ENCODE data around the gene UST. TPM values are rescaled to one million over a fixed set of nuclear protein-coding genes. Genes with fewer than 3 reads are reported as not detected.

UST gene
- total RNA-seq, 1 donor from 2014 or later = 5.2 TPM

DNA sequence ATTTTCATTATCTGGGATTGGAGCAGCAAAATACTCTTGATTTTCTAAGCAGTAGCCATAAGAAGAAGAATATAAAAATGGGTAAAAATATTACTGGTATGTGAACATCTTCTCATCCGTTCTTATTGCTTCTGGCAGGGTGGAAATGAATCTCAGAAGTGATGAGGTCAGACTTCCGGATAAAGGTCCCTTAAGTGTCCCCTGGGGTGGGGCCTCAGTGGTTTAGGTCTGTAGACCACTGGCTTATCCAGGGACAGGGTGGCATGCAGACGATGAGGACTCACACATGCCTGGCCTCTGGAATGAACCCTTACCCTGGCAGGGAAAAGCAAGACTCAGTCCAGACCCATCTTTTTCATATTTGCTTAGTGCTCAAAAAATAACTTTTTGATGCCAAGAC lies 143.3 kb downstream of the UST start:
- Histone ChIP-seq H3K36me3 (ENCODE audit: control insufficient read depth, insufficient read depth, low read length) (no peaks in the 10 kb centered on the region), H3K27me3 (ENCODE audit: control insufficient read depth, insufficient read depth, low read length) (no peaks in the 10 kb centered on the region), H3K4me3 (ENCODE audit: low read depth, low read length) (no peak overlapping the region)
- TF ChIP-seq, protein P1, sequence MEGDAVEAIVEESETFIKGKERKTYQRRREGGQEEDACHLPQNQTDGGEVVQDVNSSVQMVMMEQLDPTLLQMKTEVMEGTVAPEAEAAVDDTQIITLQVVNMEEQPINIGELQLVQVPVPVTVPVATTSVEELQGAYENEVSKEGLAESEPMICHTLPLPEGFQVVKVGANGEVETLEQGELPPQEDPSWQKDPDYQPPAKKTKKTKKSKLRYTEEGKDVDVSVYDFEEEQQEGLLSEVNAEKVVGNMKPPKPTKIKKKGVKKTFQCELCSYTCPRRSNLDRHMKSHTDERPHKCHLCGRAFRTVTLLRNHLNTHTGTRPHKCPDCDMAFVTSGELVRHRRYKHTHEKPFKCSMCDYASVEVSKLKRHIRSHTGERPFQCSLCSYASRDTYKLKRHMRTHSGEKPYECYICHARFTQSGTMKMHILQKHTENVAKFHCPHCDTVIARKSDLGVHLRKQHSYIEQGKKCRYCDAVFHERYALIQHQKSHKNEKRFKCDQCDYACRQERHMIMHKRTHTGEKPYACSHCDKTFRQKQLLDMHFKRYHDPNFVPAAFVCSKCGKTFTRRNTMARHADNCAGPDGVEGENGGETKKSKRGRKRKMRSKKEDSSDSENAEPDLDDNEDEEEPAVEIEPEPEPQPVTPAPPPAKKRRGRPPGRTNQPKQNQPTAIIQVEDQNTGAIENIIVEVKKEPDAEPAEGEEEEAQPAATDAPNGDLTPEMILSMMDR (IDR thresholded peaks at IDR 0.05; ENCODE audit: insufficient read depth, low read length, poor library complexity, severe bottlenecking) = no peak
- DNase-seq (ENCODE audit: low read depth) = no peak

DNA sequence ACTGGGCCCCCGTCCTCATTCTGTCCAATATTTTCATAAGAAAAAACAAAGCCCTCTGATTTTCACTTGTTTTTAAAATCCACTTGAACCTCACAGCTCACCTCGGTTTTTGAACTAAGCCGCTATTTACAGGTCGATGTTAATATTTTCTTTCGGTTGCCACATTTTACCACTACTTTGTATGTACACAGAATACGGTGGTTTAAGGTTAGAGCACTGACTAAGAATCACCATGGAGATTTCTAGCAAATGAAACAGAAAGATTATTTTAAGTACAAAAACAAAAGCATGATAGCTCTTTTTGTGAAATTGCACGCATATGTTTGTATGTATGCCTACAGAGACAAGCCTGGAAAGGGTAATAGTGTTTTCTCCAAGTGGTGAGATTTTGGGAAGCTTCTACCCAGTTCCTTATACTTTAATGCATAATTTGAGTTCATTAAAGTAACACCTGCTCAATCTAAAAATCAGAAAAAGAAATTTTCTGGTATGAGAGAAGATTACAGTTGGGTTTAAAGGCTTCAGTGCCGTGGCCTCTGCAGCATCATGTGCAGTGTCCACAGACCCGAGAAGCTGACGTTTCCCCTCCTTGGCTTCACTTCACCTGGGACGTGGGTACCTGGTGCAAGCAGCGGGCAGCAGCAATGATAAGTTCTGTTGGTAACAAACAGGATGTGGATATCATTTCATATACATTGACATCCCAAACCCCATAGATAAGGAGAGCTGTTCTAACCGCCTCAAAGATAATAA lies 144.0 kb downstream of the UST start:
- TF ChIP-seq, protein P1 (IDR thresholded peaks at IDR 0.05; ENCODE audit: insufficient read depth, low read length, poor library complexity, severe bottlenecking) = no peak
- no peak for DNase-seq (ENCODE audit: low read depth)
- H3K4me3 ChIP-seq (ENCODE audit: low read depth, low read length) = no peak overlapping the region
- no peaks in the 10 kb centered on the region for H3K27me3 ChIP-seq (ENCODE audit: control insufficient read depth, insufficient read depth, low read length)
- no peaks in the 10 kb centered on the region for H3K36me3 ChIP-seq (ENCODE audit: control insufficient read depth, insufficient read depth, low read length)

- Histone ChIP-seq H3K36me3 (ENCODE audit: control insufficient read depth, insufficient read depth, low read length) (no peaks in the 10 kb centered on the region), H3K4me3 (ENCODE audit: low read depth, low read length) (no peak overlapping the region), H3K27me3 (ENCODE audit: control insufficient read depth, insufficient read depth, low read length) (no peaks in the 10 kb centered on the region)
- DNase-seq (ENCODE audit: low read depth) = no peak
- TF ChIP-seq, protein P1 (IDR thresholded peaks at IDR 0.05; ENCODE audit: insufficient read depth, low read length, poor library complexity, severe bottlenecking) = no peak
These were observed 144.6 kb downstream of the UST start for GRCh38 chr6:148891405-148891783.

- Histone ChIP-seq H3K36me3 (ENCODE audit: control insufficient read depth, insufficient read depth, low read length) (no peaks in the 10 kb centered on the region), H3K27me3 (ENCODE audit: control insufficient read depth, insufficient read depth, low read length) (no peaks in the 10 kb centered on the region), H3K4me3 (ENCODE audit: low read depth, low read length) (no peak overlapping the region)
- TF ChIP-seq, protein P1 (IDR thresholded peaks at IDR 0.05; ENCODE audit: insufficient read depth, low read length, poor library complexity, severe bottlenecking) = no peak
- no peak for DNase-seq (ENCODE audit: low read depth)
These were observed 145.4 kb downstream of the UST start for GRCh38 chr6:148892247-148892646.

- no peak for DNase-seq (ENCODE audit: low read depth)
- no peaks in the 10 kb centered on the region for H3K36me3 ChIP-seq (ENCODE audit: control insufficient read depth, insufficient read depth, low read length)
- H3K4me3 ChIP-seq (ENCODE audit: low read depth, low read length) = no peak overlapping the region
- no peaks in the 10 kb centered on the region for H3K27me3 ChIP-seq (ENCODE audit: control insufficient read depth, insufficient read depth, low read length)
- TF ChIP-seq, protein P1 (IDR thresholded peaks at IDR 0.05; ENCODE audit: insufficient read depth, low read length, poor library complexity, severe bottlenecking) = no peak
These were observed 146.2 kb downstream of the UST start for GRCh38 chr6:148893073-148893472.

GRCh38 chr6:148893481-148893880 lies 146.7 kb downstream of the UST start:
- no peak for DNase-seq (ENCODE audit: low read depth)
- H3K27me3 ChIP-seq (ENCODE audit: control insufficient read depth, insufficient read depth, low read length) = no peaks in the 10 kb centered on the region
- H3K4me3 ChIP-seq (ENCODE audit: low read depth, low read length) = no peak overlapping the region
- no peaks in the 10 kb centered on the region for H3K36me3 ChIP-seq (ENCODE audit: control insufficient read depth, insufficient read depth, low read length)
- TF ChIP-seq, protein P1 (IDR thresholded peaks at IDR 0.05; ENCODE audit: insufficient read depth, low read length, poor library complexity, severe bottlenecking) = no peak
